Ishikawa (cell line): ENCODE data around the gene BOLA3.

ENCODE experiments used
- CEBPB ChIP-seq: IDR thresholded peaks from 2 replicates; pipeline ENCODE4 v1.6.1; 2012
- CREB1 ChIP-seq: IDR thresholded peaks from 2 replicates; pipeline ENCODE4 v1.6.1; 2012; ENCODE audit warnings: low read depth
- EGR1 ChIP-seq: IDR thresholded peaks from 2 replicates; pipeline ENCODE4 v1.6.1; 2012
- EP300 ChIP-seq: IDR thresholded peaks from 2 replicates; pipeline ENCODE4 v1.6.1; 2012; ENCODE audit warnings: borderline replicate concordance
- FOXM1 ChIP-seq: IDR thresholded peaks from 2 replicates; pipeline ENCODE4 v1.6.1; 2012; ENCODE audit warnings: low read depth, borderline replicate concordance
- NFIC ChIP-seq: IDR thresholded peaks from 2 replicates; pipeline ENCODE4 v1.6.1; 2012
- RAD21 ChIP-seq: IDR thresholded peaks from 2 replicates; pipeline ENCODE4 v1.6.1; 2012; ENCODE audit warnings: low read depth
- TAF1 ChIP-seq: IDR thresholded peaks from 2 replicates; pipeline ENCODE4 v1.6.1; 2012; ENCODE audit warnings: low read depth, mild to moderate bottlenecking
- TCF12 ChIP-seq: IDR thresholded peaks from 2 replicates; pipeline ENCODE4 v1.6.1; 2012; ENCODE audit warnings: low read depth
- YY1 ChIP-seq: IDR thresholded peaks from 2 replicates; pipeline ENCODE4 v1.6.1; 2012; ENCODE audit warnings: low read depth
- ZBTB7A ChIP-seq: IDR thresholded peaks from 2 replicates; pipeline ENCODE4 v1.6.1; 2012; ENCODE audit warnings: low read depth
- TF ChIP-seq, protein P1 (sequence below): IDR thresholded peaks from 2 replicates; pipeline ENCODE4 v1.6.1; 2012
- TF ChIP-seq, protein P2 (sequence below): IDR thresholded peaks from 2 replicates; pipeline ENCODE4 v1.6.1; 2012; ENCODE audit warnings: low read depth, mild to moderate bottlenecking
- TF ChIP-seq, protein P3 (sequence below): IDR thresholded peaks from 2 replicates; pipeline ENCODE4 v1.6.1; 2012

Gene BOLA3, protein sequence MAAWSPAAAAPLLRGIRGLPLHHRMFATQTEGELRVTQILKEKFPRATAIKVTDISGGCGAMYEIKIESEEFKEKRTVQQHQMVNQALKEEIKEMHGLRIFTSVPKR

DNA sequence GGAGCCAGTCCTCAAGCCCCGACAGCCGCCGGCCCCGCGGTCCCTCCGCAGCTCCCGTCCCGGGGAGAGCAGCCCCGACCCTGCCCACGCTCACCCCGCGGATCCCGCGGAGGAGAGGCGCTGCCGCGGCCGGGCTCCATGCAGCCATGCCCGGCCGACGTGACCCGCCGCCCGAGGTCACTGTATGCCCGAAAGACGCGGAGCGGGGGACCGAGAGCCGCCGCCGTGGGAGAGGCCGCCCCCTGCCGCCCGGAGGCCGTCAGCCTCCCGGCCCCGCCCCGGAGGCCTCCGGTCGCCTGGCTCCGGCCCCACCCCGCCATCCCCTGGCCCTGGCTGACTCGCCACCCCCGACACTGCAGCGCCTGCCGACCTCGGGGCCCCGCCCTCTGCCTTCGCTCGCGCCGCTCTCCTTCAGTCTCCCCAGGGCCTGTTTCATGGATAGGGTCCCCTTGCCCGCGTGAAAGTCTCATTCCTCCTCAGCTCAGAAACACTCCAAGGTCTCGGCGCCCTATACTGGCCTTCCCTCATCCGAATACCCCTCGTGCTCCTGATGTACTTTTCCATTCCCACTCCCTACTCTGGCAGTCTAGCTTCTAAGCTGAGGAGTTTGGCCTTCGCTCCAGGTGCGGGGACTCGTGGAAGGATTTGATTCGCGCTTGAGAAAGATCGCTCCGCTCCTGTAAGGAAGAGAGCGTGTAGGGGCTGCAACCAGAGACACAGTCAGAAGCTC, at the start of gene BOLA3:
BOLA3 (minus strand) TSS at position 186 of the 730 bp plus-strand sequence; CDS start at position 148, 38 bp downstream.
- peak; percentile 38; the same call in 1 of the 2 replicates for TF ChIP-seq RAD21
- no peak for TF ChIP-seq CREB1
- peak; percentile 68 for TF ChIP-seq TAF1
- no peak for TF ChIP-seq FOXM1
- TF ChIP-seq, protein P1, sequence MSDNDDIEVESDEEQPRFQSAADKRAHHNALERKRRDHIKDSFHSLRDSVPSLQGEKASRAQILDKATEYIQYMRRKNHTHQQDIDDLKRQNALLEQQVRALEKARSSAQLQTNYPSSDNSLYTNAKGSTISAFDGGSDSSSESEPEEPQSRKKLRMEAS = peak; percentile 56; the same call in 1 of the 2 replicates
- TF ChIP-seq, protein P2, sequence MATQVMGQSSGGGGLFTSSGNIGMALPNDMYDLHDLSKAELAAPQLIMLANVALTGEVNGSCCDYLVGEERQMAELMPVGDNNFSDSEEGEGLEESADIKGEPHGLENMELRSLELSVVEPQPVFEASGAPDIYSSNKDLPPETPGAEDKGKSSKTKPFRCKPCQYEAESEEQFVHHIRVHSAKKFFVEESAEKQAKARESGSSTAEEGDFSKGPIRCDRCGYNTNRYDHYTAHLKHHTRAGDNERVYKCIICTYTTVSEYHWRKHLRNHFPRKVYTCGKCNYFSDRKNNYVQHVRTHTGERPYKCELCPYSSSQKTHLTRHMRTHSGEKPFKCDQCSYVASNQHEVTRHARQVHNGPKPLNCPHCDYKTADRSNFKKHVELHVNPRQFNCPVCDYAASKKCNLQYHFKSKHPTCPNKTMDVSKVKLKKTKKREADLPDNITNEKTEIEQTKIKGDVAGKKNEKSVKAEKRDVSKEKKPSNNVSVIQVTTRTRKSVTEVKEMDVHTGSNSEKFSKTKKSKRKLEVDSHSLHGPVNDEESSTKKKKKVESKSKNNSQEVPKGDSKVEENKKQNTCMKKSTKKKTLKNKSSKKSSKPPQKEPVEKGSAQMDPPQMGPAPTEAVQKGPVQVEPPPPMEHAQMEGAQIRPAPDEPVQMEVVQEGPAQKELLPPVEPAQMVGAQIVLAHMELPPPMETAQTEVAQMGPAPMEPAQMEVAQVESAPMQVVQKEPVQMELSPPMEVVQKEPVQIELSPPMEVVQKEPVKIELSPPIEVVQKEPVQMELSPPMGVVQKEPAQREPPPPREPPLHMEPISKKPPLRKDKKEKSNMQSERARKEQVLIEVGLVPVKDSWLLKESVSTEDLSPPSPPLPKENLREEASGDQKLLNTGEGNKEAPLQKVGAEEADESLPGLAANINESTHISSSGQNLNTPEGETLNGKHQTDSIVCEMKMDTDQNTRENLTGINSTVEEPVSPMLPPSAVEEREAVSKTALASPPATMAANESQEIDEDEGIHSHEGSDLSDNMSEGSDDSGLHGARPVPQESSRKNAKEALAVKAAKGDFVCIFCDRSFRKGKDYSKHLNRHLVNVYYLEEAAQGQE = no peak
- peak; percentile 87 for TF ChIP-seq YY1

DNA sequence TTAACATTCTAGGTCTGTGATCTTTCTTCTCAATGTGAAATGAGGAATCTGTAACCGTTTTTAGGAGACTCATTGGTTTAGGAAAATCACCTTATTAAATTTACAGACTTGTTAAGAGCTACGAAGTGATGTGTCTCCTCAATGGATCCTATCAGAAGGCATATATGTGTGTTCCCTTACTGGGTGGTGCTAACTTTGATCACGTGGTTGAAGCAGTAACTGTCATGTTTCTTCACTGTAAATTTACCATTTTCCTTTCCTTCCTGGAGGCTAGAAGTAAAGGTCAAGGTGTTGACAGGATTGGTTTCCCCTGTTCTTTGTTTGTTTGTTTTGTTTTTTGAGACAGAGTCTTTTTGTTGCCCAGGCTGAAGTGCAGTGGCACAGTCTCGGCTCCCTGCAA, 49.3 kb upstream of the BOLA3 start:
- TF ChIP-seq NFIC (no peak), ZBTB7A (no peak), EP300 (no peak)
- TF ChIP-seq, protein P1 = no peak
- TF ChIP-seq, protein P3, sequence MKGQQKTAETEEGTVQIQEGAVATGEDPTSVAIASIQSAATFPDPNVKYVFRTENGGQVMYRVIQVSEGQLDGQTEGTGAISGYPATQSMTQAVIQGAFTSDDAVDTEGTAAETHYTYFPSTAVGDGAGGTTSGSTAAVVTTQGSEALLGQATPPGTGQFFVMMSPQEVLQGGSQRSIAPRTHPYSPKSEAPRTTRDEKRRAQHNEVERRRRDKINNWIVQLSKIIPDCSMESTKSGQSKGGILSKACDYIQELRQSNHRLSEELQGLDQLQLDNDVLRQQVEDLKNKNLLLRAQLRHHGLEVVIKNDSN = no peak

DNA sequence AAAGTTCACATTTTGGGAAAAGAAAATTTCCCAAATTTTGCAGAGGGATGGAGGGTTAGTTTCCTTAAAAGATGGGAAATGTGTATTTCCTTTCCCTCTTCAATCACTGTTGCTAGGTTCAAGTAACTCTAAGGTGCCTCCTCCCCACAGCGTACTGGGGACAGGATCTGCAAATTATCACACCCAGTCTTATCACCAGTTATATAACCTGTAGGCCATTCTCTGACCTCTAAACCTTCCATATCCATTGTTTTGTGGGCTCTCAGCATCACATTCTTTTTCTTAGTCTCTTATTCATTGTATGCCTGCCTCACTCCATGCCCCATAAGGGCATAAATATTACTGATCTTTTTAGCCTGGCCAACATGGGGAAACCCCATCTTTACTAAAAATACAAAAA, 47.1 kb upstream of the BOLA3 start:
- TF ChIP-seq RAD21 = no peak
- TF ChIP-seq CREB1 = no peak
- no peak for TF ChIP-seq YY1
- TF ChIP-seq, protein P3 = no peak
- TF ChIP-seq, protein P1 = no peak
- TF ChIP-seq EGR1 = no peak
- no peak for TF ChIP-seq FOXM1
- no peak for TF ChIP-seq NFIC
- TF ChIP-seq ZBTB7A = no peak
- TF ChIP-seq, protein P2 = no peak
- TF ChIP-seq TAF1 = no peak
- TF ChIP-seq TCF12 = no peak

DNA sequence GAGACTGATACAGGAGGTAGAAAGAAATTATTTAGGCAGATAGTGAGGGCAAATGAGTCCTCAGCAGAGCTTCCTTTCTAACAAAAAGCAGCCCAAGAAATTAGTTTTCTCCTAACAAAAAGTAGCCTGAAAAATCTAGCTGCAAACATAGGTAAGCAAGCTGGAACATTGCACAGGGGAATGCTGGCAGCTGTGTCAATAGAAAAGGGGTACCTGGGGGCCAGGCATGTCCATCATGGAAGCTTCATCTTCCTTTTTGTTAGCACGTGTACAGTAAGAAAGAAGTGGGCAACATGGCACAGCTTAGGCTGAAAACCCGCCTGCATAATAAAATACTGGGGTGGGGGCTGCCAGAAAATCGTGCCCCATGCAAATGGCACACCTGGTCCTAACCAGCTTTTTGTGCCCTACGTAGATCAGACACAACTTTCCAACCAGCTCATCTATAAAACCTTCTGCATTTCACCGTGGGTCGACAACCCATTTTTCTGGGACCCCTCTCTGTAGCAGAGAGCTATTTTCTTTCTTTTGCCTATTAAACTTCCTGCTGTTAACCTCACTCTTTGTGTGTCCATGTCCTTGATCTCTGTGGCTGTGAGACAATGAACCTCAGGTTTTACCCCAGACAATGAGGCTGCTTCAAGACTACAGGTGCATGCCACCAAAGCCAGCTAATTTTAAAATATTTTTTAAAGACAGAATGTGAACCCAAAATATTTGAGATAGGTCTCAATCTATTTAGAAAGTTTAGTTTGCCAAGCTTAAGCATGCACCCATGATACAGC, 44.1 kb upstream of the BOLA3 start:
- no peak for TF ChIP-seq EP300
- no peak for TF ChIP-seq CREB1
- TF ChIP-seq EGR1 = no peak
- no peak for TF ChIP-seq ZBTB7A
- no peak for TF ChIP-seq RAD21
- no peak for TF ChIP-seq CEBPB
- TF ChIP-seq, protein P2 = no peak
- TF ChIP-seq TAF1 = no peak
- TF ChIP-seq NFIC = no peak
- TF ChIP-seq, protein P1 = no peak
- TF ChIP-seq FOXM1 = no peak
- TF ChIP-seq YY1 = no peak
- TF ChIP-seq, protein P3 = no peak
